Liver (tissue), 9 donors: ENCODE results near the gene SLC20A1. TPM values are rescaled to one million over a fixed set of nuclear protein-coding genes. Genes with fewer than 3 reads are reported as not detected.

Experiments used
- DNase-seq: peaks from one replicate; pipeline ENCODE4 v3.0.0-alpha.2; 2017; ENCODE audit warnings: low spot score
- H3K27ac ChIP-seq, 2 donors: one replicate each; pipeline ENCODE4 v1.7.0; 2013; ENCODE audit warnings: inconsistent platforms in 2 of 2, low read length in 2 of 2, control low read depth in 1 of 2, low read depth in 1 of 2, mild to moderate bottlenecking in 1 of 2
- H3K27me3 ChIP-seq, 4 donors: one replicate each; pipeline versions ENCODE4 v1.6.1 to v1.7.0; 2013; ENCODE audit warnings: low read length in 3 of 4, inconsistent platforms in 1 of 4, mild to moderate bottlenecking in 1 of 4, moderate library complexity in 1 of 4; ENCODE audit not compliant: control insufficient read depth in 4 of 4, insufficient read depth in 4 of 4
- H3K36me3 ChIP-seq, 4 donors: one replicate each; pipeline versions ENCODE4 v1.6.1 to v1.7.0; 2013; ENCODE audit warnings: low read length in 3 of 4, mild to moderate bottlenecking in 3 of 4, low read depth in 1 of 4, moderate library complexity in 1 of 4; ENCODE audit not compliant: control insufficient read depth in 4 of 4, insufficient read depth in 3 of 4
- H3K4me1 ChIP-seq, 4 donors: one replicate each; pipeline versions ENCODE4 v1.6.1 to v1.7.0; 2013; ENCODE audit warnings: low read length in 3 of 4, mild to moderate bottlenecking in 3 of 4, moderate library complexity in 1 of 4; ENCODE audit not compliant: control insufficient read depth in 4 of 4, insufficient read depth in 4 of 4
- H3K4me3 ChIP-seq, 3 donors: one replicate each; pipeline versions ENCODE4 v1.6.1 to v1.7.0; 2013; ENCODE audit warnings: low read length in 3 of 3, control low read depth in 1 of 3, low read depth in 1 of 3, mild to moderate bottlenecking in 1 of 3
- H3K9ac ChIP-seq, 2 donors: one replicate each; pipeline ENCODE4 v1.7.0; 2013; ENCODE audit warnings: low read length in 2 of 2, mild to moderate bottlenecking in 2 of 2, moderate library complexity in 2 of 2, control low read depth in 1 of 2, low read depth in 1 of 2
- H3K9me3 ChIP-seq, 4 donors: one replicate each; pipeline versions ENCODE4 v1.6.1 to v1.7.0; 2013; ENCODE audit warnings: low read length in 3 of 4; ENCODE audit not compliant: control insufficient read depth in 4 of 4
- ATF3 ChIP-seq: IDR thresholded peaks from 2 replicates; pipeline ENCODE4 v1.6.1; 2016; ENCODE audit warnings: antibody characterized with exemption
- CTCF ChIP-seq: fragments of 150-350 bp; IDR thresholded peaks from 2 replicates; pipeline ENCODE4 v1.5.1; 2017; ENCODE audit warnings: improper control_type of control experiment, low read depth, low read length; ENCODE audit not compliant: missing input control
- EGR1 ChIP-seq, 2 donors: IDR thresholded peaks; 2 replicates each; pipeline ENCODE4 v1.6.1; 2016 to 2018; ENCODE audit warnings: antibody characterized with exemption in 2 of 2, low read depth in 2 of 2
- FOXA1 ChIP-seq: IDR thresholded peaks from 2 replicates; pipeline ENCODE4 v1.6.1; 2016; ENCODE audit warnings: antibody characterized with exemption
- FOXA2 ChIP-seq: IDR thresholded peaks from 2 replicates; pipeline ENCODE4 v1.6.1; 2016; ENCODE audit warnings: antibody characterized with exemption
- GABPA ChIP-seq, 2 donors: IDR thresholded peaks in 1 of 2; conservative IDR thresholded peaks in 1 of 2; 2 replicates each; pipeline ENCODE4 v1.6.1; 2016; ENCODE audit warnings: antibody characterized with exemption in 2 of 2, mild to moderate bottlenecking in 1 of 2, moderate library complexity in 1 of 2
- HNF4A ChIP-seq, 2 donors: conservative IDR thresholded peaks; 2 replicates each; pipeline ENCODE4 v1.6.1; 2016; ENCODE audit warnings: antibody characterized with exemption in 2 of 2, mild to moderate bottlenecking in 2 of 2
- HNF4G ChIP-seq: IDR thresholded peaks from 2 replicates; pipeline ENCODE4 v1.6.1; 2016; ENCODE audit warnings: antibody characterized with exemption
- JUND ChIP-seq, 2 donors: IDR thresholded peaks; 2 replicates each; pipeline ENCODE4 v1.6.1; 2016; ENCODE audit warnings: antibody characterized with exemption in 2 of 2
- NR2F2 ChIP-seq: IDR thresholded peaks from 2 replicates; pipeline ENCODE4 v1.6.1; 2016; ENCODE audit warnings: antibody characterized with exemption
- RAD21 ChIP-seq, 2 donors: IDR thresholded peaks; 2 replicates each; pipeline ENCODE4 v1.6.1; 2016; ENCODE audit warnings: antibody characterized with exemption in 2 of 2, mild to moderate bottlenecking in 2 of 2
- RXRA ChIP-seq, 2 donors: IDR thresholded peaks; 2 replicates each; pipeline ENCODE4 v1.6.1; 2017 to 2018; ENCODE audit warnings: antibody characterized with exemption in 2 of 2, mild to moderate bottlenecking in 1 of 2
- SP1 ChIP-seq: IDR thresholded peaks from 2 replicates; pipeline ENCODE4 v1.6.1; 2018; ENCODE audit warnings: antibody characterized with exemption, mild to moderate bottlenecking
- TAF1 ChIP-seq: conservative IDR thresholded peaks from 2 replicates; pipeline ENCODE4 v1.6.1; 2016; ENCODE audit warnings: antibody characterized with exemption, mild to moderate bottlenecking
- YY1 ChIP-seq: IDR thresholded peaks from 2 replicates; pipeline ENCODE4 v1.6.1; 2016; ENCODE audit warnings: antibody characterized with exemption, mild to moderate bottlenecking
- ZBTB33 ChIP-seq: IDR thresholded peaks from 2 replicates; pipeline ENCODE4 v1.6.1; 2016; ENCODE audit warnings: antibody characterized with exemption
- WGBS: extraction: QIAGEN DNeasy Blood & Tissue Kit; methylation state at CpG from one replicate; pipeline ENCODE4 v1.1.7; 2013; 5-methylcytosine and 5-hydroxymethylcytosine counted together
- polyA plus RNA-seq, 2 donors: library from polyadenylated mRNA; stranded (reverse) in 1 of 2; unstranded in 1 of 2; fragments of 200-250 nt in 1 of 2; fragments of >200 nt in 1 of 2; fragmentation: Nextera tagmentation in 1 of 2; extraction: Ambion mirVana in 1 of 2; gene quantifications; one replicate each; pipeline versions ENCODE4 v1.2.1 to v1.2.3, GENCODE V29; 2013 to 2015
- total RNA-seq, 2 donors: library from RNA; depleted of rRNA; stranded (reverse); fragments of >200 nt; gene quantifications; one replicate each; pipeline ENCODE4 v1.2.3, GENCODE V29; 2014
- TF ChIP-seq, protein P1 (sequence below): IDR thresholded peaks from 2 replicates; pipeline ENCODE4 v1.6.1; 2016; ENCODE audit warnings: antibody characterized with exemption
- TF ChIP-seq, protein P2 (sequence below): IDR thresholded peaks from 2 replicates; pipeline ENCODE4 v1.6.1; 2016; ENCODE audit warnings: antibody characterized with exemption, mild to moderate bottlenecking
- donor health status: healthy.
- donor health status: healthy.
- donor health status: healthy.
- donor health status: healthy.
- donor health status: healthy.

Gene SLC20A1
- total and polyA plus RNA-seq, 4 donors: 15.3 to 56.9 (median 20.0) TPM

GRCh38 chr2:112605926-112606325 is 39.8 kb upstream of the SLC20A1 start:
- 94% methylated on average over 5 of the region's 5 CpGs for WGBS
- no peak overlapping the region for H3K27ac ChIP-seq
- no peaks in the 10 kb centered on the region for H3K36me3 ChIP-seq
- H3K4me3 ChIP-seq: no peak overlapping the region
- no peaks in the 10 kb centered on the region for H3K9me3 ChIP-seq
- peaks cover 7 to 20% (median 12%) of the 10 kb centered on the region in 4 donors for H3K4me1 ChIP-seq
- no peak for TF ChIP-seq HNF4G
- no peak for TF ChIP-seq SP1
- no peak for TF ChIP-seq ATF3
- TF ChIP-seq, protein P1, sequence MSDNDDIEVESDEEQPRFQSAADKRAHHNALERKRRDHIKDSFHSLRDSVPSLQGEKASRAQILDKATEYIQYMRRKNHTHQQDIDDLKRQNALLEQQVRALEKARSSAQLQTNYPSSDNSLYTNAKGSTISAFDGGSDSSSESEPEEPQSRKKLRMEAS: no peak
- no peak for TF ChIP-seq EGR1 (IDR thresholded peaks at IDR 0.05; ENCODE audit: low read depth in 2 of 2)
- no peak for TF ChIP-seq TAF1
- no peak overlapping the region for H3K9ac ChIP-seq
- DNase-seq: no peak
- H3K27me3 ChIP-seq: no peaks in the 10 kb centered on the region

- Histone ChIP-seq H3K9ac (no peak overlapping the region), H3K27me3 (no peaks in the 10 kb centered on the region), H3K9me3 (no peaks in the 10 kb centered on the region), H3K4me3 (peak overlapping the region in 1 of 3 donors; percentile 8), H3K4me1 (peaks cover 7 to 20% (median 12%) of the 10 kb centered on the region in 4 donors), H3K36me3 (no peaks in the 10 kb centered on the region), H3K27ac (peak overlapping the region; percentile 49 to 81)
- TF ChIP-seq FOXA2 (no peak), EGR1 (IDR thresholded peaks at IDR 0.05; ENCODE audit: low read depth in 2 of 2) (no peak), JUND (IDR thresholded peaks at IDR 0.05) (peak in 1 of 2 donors; percentile 63), RXRA (IDR thresholded peaks at IDR 0.05) (peak; percentile 8 to 54), TAF1 (no peak), HNF4A (conservative IDR thresholded peaks at IDR 0.05) (peak; percentile 68 to 86), RAD21 (IDR thresholded peaks at IDR 0.05) (no peak), ATF3 (no peak), FOXA1 (no peak), YY1 (peak; percentile 95), ZBTB33 (no peak), CTCF (no peak), GABPA (IDR thresholded peaks at IDR 0.05 in 1 of 2, conservative IDR thresholded peaks at IDR 0.05 in 1 of 2) (no peak), HNF4G (peak; percentile 50), SP1 (peak; percentile 76), NR2F2 (no peak)
- TF ChIP-seq, protein P1: no peak
- TF ChIP-seq, protein P2, sequence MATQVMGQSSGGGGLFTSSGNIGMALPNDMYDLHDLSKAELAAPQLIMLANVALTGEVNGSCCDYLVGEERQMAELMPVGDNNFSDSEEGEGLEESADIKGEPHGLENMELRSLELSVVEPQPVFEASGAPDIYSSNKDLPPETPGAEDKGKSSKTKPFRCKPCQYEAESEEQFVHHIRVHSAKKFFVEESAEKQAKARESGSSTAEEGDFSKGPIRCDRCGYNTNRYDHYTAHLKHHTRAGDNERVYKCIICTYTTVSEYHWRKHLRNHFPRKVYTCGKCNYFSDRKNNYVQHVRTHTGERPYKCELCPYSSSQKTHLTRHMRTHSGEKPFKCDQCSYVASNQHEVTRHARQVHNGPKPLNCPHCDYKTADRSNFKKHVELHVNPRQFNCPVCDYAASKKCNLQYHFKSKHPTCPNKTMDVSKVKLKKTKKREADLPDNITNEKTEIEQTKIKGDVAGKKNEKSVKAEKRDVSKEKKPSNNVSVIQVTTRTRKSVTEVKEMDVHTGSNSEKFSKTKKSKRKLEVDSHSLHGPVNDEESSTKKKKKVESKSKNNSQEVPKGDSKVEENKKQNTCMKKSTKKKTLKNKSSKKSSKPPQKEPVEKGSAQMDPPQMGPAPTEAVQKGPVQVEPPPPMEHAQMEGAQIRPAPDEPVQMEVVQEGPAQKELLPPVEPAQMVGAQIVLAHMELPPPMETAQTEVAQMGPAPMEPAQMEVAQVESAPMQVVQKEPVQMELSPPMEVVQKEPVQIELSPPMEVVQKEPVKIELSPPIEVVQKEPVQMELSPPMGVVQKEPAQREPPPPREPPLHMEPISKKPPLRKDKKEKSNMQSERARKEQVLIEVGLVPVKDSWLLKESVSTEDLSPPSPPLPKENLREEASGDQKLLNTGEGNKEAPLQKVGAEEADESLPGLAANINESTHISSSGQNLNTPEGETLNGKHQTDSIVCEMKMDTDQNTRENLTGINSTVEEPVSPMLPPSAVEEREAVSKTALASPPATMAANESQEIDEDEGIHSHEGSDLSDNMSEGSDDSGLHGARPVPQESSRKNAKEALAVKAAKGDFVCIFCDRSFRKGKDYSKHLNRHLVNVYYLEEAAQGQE: peak; percentile 38
- no peak for DNase-seq
- WGBS: 49% methylated on average over 4 of the region's 4 CpGs
Observed at GRCh38 chr2:112606547-112606946, 39.2 kb upstream of the SLC20A1 start.
